Activated CD4-positive, alpha-beta memory T cell treated with anti-CD3 and anti-CD28 coated beads for 36 hours (primary cell): ENCODE results near the gene KLHL11. TPM values are rescaled to one million over a fixed set of nuclear protein-coding genes. Genes with fewer than 3 reads are reported as not detected.
"Not testable (repeated sequence)": the region's sequence is repeated elsewhere in the genome, so short reads cannot be mapped to it uniquely, and the experiment has no call there.

Experiments
- CTCF ChIA-PET: fragments of 350-600 bp; sonication (Branson Sonifier 250); formaldehyde crosslinking; loops from one replicate; lab custom pipeline; 2021; ENCODE audit warnings: antibody characterized with exemption, inconsistent platforms; lab: Charles Lee
- POLR2A ChIA-PET: fragments of 350-600 bp; sonication (Branson Sonifier 250); formaldehyde crosslinking; loops from one replicate; lab custom pipeline; 2021; ENCODE audit warnings: antibody characterized with exemption; lab: Charles Lee
- DNase-seq: peaks from one replicate; pipeline ENCODE4 v3.0.0-alpha.2; 2020
- H3K27ac Mint-ChIP-seq: one replicate; pipeline ENCODE4 v1.8.0; 2021; ENCODE audit warnings: mixed read lengths
- H3K27me3 Mint-ChIP-seq: one replicate; pipeline ENCODE4 v1.8.0; 2021; ENCODE audit warnings: mixed read lengths
- H3K36me3 Mint-ChIP-seq: one replicate; pipeline ENCODE4 v1.8.0; 2021; ENCODE audit warnings: mixed read lengths
- H3K4me1 Mint-ChIP-seq: one replicate; pipeline ENCODE4 v1.8.0; 2021; ENCODE audit warnings: low read depth, mixed read lengths
- H3K4me3 Mint-ChIP-seq: one replicate; pipeline ENCODE4 v1.8.0; 2021; ENCODE audit warnings: mild to moderate bottlenecking, mixed read lengths
- H3K9me3 Mint-ChIP-seq: one replicate; pipeline ENCODE4 v1.8.0; 2021; ENCODE audit warnings: mixed read lengths
- intact Hi-C: fragments of 100-400 bp; cut with micrococcal nuclease; formaldehyde crosslinking; loops from one replicate; pipeline ENCODE4 v1.15.1; 2023
- total RNA-seq, 2 experiments: library from RNA; stranded (reverse); gene quantifications; one replicate each; pipeline ENCODE4 v1.2.3, GENCODE V29; 2021

The KLHL11 gene
- total RNA-seq, 2 experiments from 2014 or later = 23.6 to 25.2 TPM

DNA sequence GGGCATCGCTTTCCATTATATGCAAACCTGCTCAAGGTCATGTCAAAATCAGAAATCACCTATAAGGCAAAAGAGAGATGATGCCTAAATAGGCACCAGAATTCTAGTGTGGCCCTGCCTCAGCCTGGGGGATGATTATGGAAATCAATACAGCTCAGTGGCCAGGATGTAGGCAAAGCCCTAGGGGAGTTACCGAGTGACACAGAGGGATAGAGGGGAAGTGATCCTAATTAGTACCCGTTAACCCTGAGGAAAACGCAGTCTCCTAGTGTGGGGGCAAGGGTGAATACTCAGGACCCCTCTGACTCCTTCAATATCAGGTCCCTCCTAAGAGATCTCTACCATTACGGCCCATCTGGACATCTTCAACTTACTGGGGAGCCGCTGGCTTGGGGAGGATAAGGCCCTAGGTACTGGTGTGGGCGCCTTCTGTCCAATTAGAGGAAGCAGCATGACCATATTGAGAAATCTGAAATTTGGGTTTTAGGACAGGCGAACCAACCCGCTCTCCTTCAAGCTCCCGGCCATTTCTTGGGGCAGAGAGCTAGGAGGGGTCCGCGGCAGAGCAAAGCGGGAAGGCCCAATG lies 29.9 kb downstream of the KLHL11 start:
- ChIA-PET POLR2A (interaction anchor here (1.1 kb wide), 1 partner anchor 29 kb away, joined by 3 read pairs; the partner anchor contains the start of gene KLHL11), CTCF (interaction anchor here (0.6 to 1.6 kb wide), 2 partner anchors 24 to 49 kb away, joined by 3 to 5 read pairs; partner anchors contain the start of genes JUP and P3H4)
- Mint-ChIP-seq H3K9me3 (no peaks in the 10 kb centered on the region), H3K27me3 (peaks cover 2% of the 10 kb centered on the region), H3K27ac (peak overlapping the region; percentile 18), H3K4me3 (peak overlapping the region; percentile 79), H3K36me3 (peaks cover 4% of the 10 kb centered on the region), H3K4me1 (peaks cover 14% of the 10 kb centered on the region)
- intact Hi-C loops = no loop called here
- no peak for DNase-seq

DNA sequence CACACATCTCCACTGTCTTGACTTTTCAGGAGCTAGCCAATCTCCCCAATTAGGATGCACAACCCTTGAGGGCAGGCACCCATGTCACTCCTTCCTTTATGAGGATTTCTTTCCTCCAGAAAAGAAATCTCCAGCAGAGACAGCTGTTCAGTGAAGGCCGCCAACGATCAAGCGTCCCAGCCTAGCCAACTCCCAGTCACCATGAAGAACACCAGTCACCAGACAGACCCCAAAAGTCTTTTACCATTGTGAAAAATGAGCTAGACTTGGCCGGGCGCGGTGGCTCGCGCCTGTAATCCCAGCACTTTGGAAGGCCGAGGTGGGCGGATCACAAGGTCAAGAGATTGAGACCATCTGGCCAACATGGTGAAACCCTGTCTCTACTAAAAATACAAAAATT lies 35.3 kb downstream of the KLHL11 start:
- not testable (repeated sequence) for H3K27ac Mint-ChIP-seq

DNA sequence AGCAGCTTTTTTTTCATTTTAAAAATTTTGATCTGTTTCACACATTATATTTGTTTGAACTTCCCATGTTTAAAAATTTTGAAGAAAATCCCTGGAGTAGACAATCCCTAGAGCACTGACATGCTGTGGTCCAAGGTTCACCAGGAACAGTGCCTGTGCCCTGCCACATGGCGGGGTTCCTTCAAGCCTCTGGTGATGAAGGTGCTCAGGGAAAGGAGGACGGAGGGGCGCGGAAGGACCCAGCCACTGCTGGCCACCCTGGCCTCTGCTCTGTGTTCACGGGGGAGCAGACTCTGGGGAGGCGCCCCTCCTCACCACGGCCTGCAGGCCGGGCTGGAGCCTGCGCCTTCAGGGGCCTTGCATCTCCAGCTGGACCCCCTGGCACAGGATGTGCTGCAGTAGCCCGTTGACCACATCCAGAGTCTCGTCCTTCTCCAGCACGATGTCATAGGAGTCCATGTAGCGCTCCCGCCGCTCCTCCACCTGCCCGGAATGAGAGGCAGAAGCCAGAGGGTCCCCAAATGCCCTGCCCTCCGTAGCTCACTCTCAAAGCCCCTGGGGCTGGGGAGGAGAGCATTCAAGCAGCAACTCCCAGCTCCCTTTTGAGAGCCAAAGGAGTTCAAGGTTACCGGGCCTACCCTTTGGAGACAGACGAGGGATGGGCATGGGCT lies 39.9 kb downstream of the KLHL11 start:
- Mint-ChIP-seq H3K36me3 (peaks cover 6% of the 10 kb centered on the region), H3K27me3 (no peaks in the 10 kb centered on the region), H3K27ac (no peak overlapping the region), H3K4me1 (no peaks in the 10 kb centered on the region), H3K4me3 (no peak overlapping the region), H3K9me3 (no peaks in the 10 kb centered on the region)
- intact Hi-C loops = no loop called here
- POLR2A ChIA-PET = no interaction called here
- no peak for DNase-seq
- CTCF ChIA-PET = interaction anchor here (0.6 kb wide), 1 partner anchor 639 kb away, joined by 3 read pairs; no protein-coding TSS in a partner anchor

More for the DNA sequence above, 35.3 kb downstream of the KLHL11 start:
- H3K27me3 Mint-ChIP-seq, DNase-seq, H3K4me1 Mint-ChIP-seq, intact Hi-C loops, H3K9me3 Mint-ChIP-seq, H3K4me3 Mint-ChIP-seq: not testable (repeated sequence)
- POLR2A ChIA-PET = interaction anchor here (0.6 to 1.1 kb wide), 2 partner anchors 20 to 749 kb away, joined by 3 read pairs; no protein-coding TSS in a partner anchor
- CTCF ChIA-PET = interaction anchor here (1.1 to 1.2 kb wide), 2 partner anchors 133 to 134 kb away, joined by 3 read pairs; no protein-coding TSS in a partner anchor
- peaks cover 10% of the 10 kb centered on the region for H3K36me3 Mint-ChIP-seq

DNA sequence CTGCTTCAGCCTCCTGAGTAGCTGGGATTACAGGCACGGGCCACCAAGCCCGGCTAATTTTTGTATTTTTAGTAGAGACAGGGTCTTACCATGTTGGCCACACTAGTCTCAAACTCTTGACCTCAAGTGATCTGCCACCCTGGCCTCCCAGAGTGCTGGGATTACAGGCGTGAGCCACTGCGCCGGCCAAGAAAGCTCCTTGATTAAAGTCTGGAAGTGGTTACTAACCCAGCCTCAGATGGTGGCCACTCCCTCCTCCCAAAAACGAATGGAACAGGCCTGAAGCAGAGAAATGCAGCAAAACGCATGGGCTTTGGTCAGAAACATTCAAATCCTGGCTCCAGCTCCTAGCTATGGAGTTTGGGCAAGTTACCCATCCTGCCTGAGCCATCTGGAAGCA lies 41.1 kb downstream of the KLHL11 start:
- no peak overlapping the region for H3K27ac Mint-ChIP-seq
- H3K4me3 Mint-ChIP-seq = no peak overlapping the region
- CTCF ChIA-PET = no interaction called here
- H3K27me3 Mint-ChIP-seq = no peaks in the 10 kb centered on the region
- DNase-seq = no peak
- no peaks in the 10 kb centered on the region for H3K9me3 Mint-ChIP-seq
- POLR2A ChIA-PET = no interaction called here
- H3K4me1 Mint-ChIP-seq = no peaks in the 10 kb centered on the region
- intact Hi-C loops = no loop called here
- H3K36me3 Mint-ChIP-seq = peaks cover 6% of the 10 kb centered on the region

DNA sequence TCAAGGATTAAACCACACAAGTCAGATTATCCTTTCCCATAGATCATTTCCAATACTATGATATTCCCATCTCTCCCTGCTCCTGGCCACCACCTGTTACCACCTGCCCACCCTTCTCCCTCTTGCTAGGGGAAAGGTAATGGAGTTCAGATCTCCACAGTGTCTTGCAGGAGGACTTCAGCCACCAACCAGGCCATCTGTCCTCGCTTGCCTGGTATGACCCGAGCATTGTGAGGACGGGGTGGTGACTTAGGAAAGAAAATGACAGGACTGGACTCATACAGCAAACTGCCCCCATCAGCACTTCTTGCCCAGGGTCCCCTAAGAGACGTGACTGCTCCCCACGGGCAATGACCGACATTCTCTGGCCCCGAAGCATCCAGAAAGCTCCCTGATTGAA lies 41.6 kb downstream of the KLHL11 start:
- Mint-ChIP-seq H3K9me3 (no peaks in the 10 kb centered on the region), H3K4me1 (no peaks in the 10 kb centered on the region), H3K36me3 (peaks cover 4% of the 10 kb centered on the region), H3K4me3 (no peak overlapping the region), H3K27ac (no peak overlapping the region), H3K27me3 (no peaks in the 10 kb centered on the region)
- intact Hi-C loops = no loop called here
- ChIA-PET CTCF (interaction anchor here (1.4 kb wide), 1 partner anchor 22 kb away, joined by 3 read pairs; no protein-coding TSS in a partner anchor), POLR2A (no interaction called here)
- DNase-seq = no peak

DNA sequence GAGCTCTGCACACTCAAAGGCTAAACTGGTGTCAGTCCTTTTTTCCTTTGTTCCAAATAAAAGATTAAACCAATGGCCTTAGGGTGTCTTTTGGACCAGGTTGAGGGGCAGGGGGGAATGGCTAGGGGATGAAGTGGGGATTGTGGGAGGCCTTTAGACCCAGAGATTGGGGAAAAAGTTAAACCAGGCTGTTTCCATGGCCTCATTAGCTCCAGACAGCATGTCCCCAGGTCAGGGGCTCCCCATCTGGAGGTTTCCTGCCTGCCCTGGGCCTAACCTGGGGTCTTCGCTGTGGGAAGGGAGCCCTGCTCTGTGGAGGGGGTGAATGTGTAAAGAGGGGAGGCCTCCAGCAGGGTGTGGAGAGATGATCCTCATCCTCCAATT lies 42.1 kb downstream of the KLHL11 start:
- Mint-ChIP-seq H3K27ac (no peak overlapping the region), H3K4me3 (no peak overlapping the region), H3K36me3 (peaks cover 2% of the 10 kb centered on the region), H3K27me3 (peaks cover 1% of the 10 kb centered on the region), H3K4me1 (no peaks in the 10 kb centered on the region), H3K9me3 (no peaks in the 10 kb centered on the region)
- intact Hi-C loops = no loop called here
- CTCF ChIA-PET = interaction anchor here (1.4 kb wide), 1 partner anchor 21 kb away, joined by 3 read pairs; no protein-coding TSS in a partner anchor
- DNase-seq = no peak
- POLR2A ChIA-PET = no interaction called here

DNA sequence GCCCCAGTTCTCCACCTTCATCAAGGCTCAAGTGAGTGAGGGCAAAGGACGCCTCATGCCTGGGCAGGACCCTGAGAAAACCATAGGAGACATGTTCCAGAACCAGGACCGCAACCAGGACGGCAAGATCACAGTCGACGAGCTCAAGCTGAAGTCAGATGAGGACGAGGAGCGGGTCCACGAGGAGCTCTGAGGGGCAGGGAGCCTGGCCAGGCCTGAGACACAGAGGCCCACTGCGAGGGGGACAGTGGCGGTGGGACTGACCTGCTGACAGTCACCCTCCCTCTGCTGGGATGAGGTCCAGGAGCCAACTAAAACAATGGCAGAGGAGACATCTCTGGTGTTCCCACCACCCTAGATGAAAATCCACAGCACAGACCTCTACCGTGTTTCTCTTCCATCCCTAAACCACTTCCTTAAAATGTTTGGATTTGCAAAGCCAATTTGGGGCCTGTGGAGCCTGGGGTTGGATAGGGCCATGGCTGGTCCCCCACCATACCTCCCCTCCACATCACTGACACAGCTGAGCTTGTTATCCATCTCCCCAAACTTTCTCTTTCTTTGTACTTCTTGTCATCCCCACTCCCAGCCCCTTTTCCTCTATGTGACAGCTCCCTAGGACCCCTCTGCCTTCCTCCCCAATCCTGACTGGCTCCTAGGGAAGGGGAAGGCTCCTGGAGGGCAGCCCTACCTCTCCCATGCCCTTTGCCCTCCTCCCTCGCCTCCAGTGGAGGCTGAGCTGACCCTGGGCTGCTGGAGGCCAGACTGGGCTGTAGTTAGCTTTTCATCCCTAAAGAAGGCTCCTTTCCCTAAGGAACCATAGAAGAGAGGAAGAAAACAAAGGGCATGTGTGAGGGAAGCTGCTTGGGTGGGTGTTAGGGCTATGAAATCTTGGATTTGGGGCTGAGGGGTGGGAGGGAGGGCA lies 42.7 kb downstream of the KLHL11 start:
- H3K4me1 Mint-ChIP-seq = no peaks in the 10 kb centered on the region
- no peak overlapping the region for H3K27ac Mint-ChIP-seq
- intact Hi-C loops = no loop called here
- H3K4me3 Mint-ChIP-seq = no peak overlapping the region
- no peaks in the 10 kb centered on the region for H3K9me3 Mint-ChIP-seq
- H3K36me3 Mint-ChIP-seq = no peaks in the 10 kb centered on the region
- H3K27me3 Mint-ChIP-seq = peaks cover 1% of the 10 kb centered on the region
- ChIA-PET POLR2A (no interaction called here), CTCF (interaction anchor here (0.9 to 1.4 kb wide), 2 partner anchors 11 to 21 kb away, joined by 3 to 4 read pairs; partner anchors contain the start of gene P3H4)
- DNase-seq = no peak

DNA sequence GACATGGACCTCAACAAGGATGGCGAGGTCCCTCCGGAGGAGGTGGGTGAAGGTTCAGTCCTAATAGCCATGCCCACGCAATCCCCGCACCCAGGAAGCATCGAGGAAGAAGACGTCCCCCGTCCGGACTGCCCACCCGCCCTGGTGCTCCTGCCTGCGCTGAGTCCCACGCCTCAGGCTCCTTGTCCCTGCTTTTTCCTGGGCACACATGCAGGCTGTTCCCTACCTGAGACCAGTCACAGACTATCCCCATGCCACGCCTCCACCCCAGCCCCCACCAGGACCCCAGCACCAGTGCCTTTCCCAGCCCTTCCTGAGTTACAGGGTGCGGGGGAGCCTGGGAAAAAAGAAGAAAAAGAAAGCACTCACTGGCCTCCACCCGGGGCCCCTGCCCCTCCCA lies 43.4 kb downstream of the KLHL11 start:
- ChIA-PET CTCF (interaction anchor here (0.9 kb wide), 1 partner anchor 10 kb away, joined by 4 read pairs; the partner anchor contains the start of gene P3H4), POLR2A (no interaction called here)
- Mint-ChIP-seq H3K36me3 (no peaks in the 10 kb centered on the region), H3K27ac (no peak overlapping the region), H3K27me3 (peaks cover 1% of the 10 kb centered on the region), H3K4me1 (no peaks in the 10 kb centered on the region), H3K9me3 (no peaks in the 10 kb centered on the region), H3K4me3 (no peak overlapping the region)
- intact Hi-C loops = no loop called here
- DNase-seq = no peak

DNA sequence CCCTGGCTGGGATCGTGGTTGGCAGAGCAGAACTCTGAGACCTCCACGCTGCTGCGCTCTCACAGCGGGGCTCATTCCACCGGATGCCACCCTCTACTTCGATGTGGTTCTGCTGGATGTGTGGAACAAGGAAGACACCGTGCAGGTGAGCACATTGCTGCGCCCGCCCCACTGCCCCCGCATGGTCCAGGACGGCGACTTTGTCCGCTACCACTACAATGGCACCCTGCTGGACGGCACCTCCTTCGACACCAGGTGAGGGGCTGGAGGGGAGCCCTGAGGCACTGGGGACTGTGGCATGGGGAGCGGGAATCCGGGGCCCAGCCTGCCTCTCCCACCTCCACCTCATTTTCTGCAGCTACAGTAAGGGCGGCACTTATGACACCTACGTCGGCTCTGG lies 47.2 kb downstream of the KLHL11 start:
- Mint-ChIP-seq H3K27ac (no peak overlapping the region), H3K9me3 (no peaks in the 10 kb centered on the region), H3K27me3 (peaks cover 1% of the 10 kb centered on the region), H3K4me3 (no peak overlapping the region), H3K4me1 (peaks cover 3% of the 10 kb centered on the region), H3K36me3 (no peaks in the 10 kb centered on the region)
- intact Hi-C loops = no loop called here
- ChIA-PET CTCF (no interaction called here), POLR2A (no interaction called here)
- DNase-seq = no peak

DNA sequence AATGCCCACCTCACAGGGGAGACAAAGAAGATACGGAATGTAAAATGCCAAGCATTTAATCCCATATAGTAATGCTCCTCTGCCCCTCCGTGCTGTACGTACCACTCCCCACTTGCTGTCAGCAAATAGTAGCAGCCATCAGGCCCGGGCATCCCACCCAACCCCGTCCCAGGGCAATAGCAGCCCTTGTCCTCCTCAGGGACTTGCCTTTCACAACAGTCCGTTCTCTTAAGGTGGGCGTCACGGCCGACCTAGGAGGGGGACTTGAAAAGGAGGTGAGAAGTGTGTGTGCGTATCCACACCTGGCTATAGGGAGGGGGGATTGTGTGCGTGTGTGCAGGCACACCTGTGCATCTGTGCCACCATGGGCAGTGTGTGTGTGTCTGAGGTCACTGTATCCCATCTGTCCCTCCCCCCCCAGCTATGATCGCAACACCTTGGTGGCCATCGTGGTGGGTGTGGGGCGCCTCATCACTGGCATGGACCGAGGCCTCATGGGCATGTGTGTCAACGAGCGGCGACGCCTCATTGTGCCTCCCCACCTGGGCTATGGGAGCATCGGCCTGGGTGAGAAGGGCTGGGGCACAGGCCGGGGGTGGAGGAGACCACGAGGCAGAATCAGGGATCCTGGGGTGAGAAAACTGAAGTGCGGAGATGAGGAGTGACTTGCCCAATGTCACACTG lies 48.4 kb downstream of the KLHL11 start:
- H3K4me3 Mint-ChIP-seq = no peak overlapping the region
- peaks cover 9% of the 10 kb centered on the region for H3K4me1 Mint-ChIP-seq
- no peaks in the 10 kb centered on the region for H3K9me3 Mint-ChIP-seq
- H3K27me3 Mint-ChIP-seq = peaks cover 4% of the 10 kb centered on the region
- no peak overlapping the region for H3K27ac Mint-ChIP-seq
- ChIA-PET POLR2A (no interaction called here), CTCF (interaction anchor here (2.9 kb wide), 1 partner anchor 15 kb away, joined by 7 read pairs; no protein-coding TSS in a partner anchor)
- no peaks in the 10 kb centered on the region for H3K36me3 Mint-ChIP-seq
- no peak for DNase-seq
- intact Hi-C loops = no loop called here

DNA sequence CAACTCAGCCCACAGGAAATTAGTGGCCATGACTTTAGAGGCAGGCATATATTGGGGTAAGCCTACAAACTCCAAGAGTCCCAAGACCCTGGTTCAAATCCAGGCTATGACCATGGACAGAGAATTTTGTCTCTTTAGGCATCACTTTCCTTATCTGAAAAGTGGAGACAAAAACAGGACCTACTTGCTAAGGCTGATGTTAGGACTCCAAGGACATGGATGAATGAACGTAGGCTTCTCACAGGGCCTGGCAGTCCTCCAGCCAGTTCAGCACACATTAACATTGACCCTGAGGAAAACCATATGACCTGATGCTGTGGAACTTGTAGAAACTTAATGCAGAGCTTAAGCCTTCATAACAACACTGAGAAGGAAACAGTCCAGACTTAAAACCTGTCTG lies 51.0 kb downstream of the KLHL11 start:
- Mint-ChIP-seq H3K4me3 (no peak overlapping the region), H3K36me3 (no peaks in the 10 kb centered on the region), H3K27ac (no peak overlapping the region), H3K4me1 (peaks cover 17% of the 10 kb centered on the region), H3K9me3 (no peaks in the 10 kb centered on the region), H3K27me3 (peaks cover 4% of the 10 kb centered on the region)
- ChIA-PET CTCF (interaction anchor here (2.9 kb wide), 1 partner anchor 13 kb away, joined by 7 read pairs; no protein-coding TSS in a partner anchor), POLR2A (interaction anchor here (1.0 kb wide), 1 partner anchor 51 kb away, joined by 4 read pairs; the partner anchor contains the start of gene KLHL11)
- DNase-seq = no peak
- intact Hi-C loops = no loop called here
